Right lung (tissue), 5 donors: ENCODE results near the gene CTSF. TPM values are rescaled to one million over a fixed set of nuclear protein-coding genes. Genes with fewer than 3 reads are reported as not detected.
"Not testable (repeated sequence)": the region's sequence is repeated elsewhere in the genome, so short reads cannot be mapped to it uniquely, and the experiment has no call there.

Experiments
- DNase-seq, 2 donors: peaks; one replicate each; pipeline ENCODE4 v3.0.0-alpha.2; 2013
- polyA plus RNA-seq, 5 donors: library from polyadenylated mRNA; unstranded; fragments of 120-200 nt; gene quantifications; one replicate each; pipeline versions ENCODE4 v1.2.1 to v1.2.3, GENCODE V29; 2013; ENCODE audit warnings: inconsistent platforms in 1 of 5, low replicate concordance in 1 of 5; ENCODE audit not compliant: insufficient read length in 5 of 5, insufficient read depth in 1 of 5

Gene CTSF
- polyA plus RNA-seq, 5 donors, result 33.9 to 54.7 (median 51.8) TPM

DNA sequence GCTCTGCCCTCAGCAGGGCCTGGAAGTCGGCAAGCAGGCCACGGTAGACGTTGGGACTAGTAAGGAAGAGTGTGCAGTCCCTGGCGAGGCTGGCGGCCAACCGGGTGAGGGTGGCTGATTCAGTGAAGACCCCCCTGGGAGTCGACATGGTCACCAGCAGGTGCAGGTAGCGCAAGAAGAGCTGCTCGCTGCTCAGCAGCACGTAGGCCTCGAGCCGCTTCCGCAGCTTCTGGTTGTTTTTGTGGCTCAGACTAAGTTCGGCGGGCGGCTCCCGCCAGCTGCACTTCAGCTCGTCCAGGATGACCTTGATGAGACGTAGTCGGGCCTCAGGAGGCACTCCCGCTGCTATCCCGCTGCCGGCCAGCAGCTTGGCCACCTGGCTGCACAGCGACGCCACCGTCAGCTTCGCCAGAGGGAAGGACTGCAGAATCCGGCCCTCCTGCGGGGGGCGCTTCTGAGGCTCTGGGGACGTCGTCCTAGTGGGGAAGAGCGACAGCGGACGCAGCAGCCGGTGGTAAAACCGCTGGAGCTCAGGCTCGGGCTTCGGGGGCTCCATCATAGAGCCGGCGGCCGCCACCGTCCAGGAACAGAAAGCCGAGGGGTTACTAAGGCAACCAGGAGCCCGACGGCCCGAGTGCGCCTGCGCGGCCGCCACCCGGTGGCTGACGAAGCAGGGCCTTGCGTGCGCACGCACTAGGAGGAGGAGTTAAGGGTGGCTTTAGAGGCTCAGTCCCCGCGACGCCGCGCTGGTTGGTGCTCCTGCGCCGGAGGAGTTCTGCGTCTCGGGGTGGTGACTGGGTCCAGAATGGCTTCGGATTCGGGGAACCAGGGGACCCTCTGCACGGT lies 24.3 kb upstream of the CTSF start, which contains the start of the genes CCDC87 and CCS:
Gene CCDC87 (minus strand): TSS at position 607 of the 846 bp plus-strand sequence. CDS start 48 bp downstream, at position 559.
Gene CCS (plus strand): TSS at position 729 of the 846 bp plus-strand sequence. CDS start 77 bp downstream, at position 806.
- DNase-seq, result peak; percentile 95 to 97

DNA sequence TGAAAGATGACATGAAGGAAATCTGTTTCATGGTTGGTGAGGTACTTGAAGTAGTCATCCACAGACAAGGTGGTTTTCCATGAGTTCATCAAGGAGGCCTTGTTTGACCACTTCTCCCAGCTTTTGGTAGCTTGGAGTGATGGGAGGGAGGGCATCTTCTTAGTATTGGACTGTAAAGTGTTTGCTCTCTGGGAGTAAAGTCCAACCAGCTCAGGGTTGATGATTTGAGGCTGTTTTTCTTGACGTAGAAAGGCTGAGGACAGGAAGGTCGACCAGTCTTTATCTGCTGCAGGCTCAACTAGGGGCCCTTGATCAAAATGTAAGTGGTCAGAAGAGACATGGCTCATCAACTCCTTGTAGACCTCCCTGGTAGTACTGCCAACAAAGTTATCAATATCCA lies 22.8 kb upstream of the CTSF start:
- no peak for DNase-seq

DNA sequence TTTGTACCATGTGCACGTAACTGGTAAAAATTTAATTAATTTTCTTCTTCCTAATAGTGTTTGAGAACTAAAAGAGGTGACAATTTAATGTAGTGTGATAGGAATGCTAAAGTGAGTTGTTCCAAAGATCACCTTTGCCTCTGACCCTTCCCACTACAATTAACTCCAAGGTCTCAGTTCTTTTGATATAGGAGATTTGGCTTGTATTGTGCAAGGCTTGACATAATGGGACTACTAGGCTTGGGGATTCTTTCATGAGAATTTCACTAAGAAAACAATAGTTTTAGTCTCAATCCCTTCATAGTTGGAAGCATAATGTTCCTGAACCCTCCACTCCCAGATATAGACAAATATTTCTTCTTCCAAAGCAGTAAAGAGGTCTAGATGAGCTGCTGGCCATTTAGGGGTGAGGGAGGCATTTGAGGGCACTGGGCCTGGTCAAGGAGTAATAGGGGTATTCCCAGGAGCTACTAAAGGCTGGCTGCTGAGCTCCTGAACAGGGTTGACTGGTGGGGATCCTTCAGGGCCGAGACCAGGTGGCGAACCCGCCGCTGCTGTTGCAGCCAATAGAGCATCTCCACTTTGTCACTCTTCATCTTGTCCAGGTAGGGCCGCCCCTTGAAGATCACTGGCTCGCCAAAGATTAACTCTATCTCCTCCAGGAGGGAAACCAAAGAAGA lies 21.7 kb upstream of the CTSF start:
- DNase-seq, result no peak

DNA sequence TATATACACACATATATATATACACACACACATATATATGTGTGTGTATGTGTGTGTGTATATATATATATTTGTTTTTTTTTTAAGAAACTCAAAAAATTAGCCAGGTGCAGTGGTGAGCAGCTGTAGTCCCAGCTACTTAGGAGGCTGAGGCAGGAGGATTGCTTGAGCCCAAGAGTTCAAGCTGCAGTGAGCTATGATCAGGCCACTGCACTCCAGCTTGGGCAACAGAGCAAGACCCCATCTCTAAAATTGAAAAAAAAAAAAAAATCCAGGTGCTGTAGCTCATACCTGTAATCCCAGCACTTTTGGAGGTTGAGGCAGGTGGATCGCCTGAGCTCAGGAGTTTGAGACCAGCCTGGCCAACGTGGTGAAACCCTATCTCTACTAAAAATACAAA lies 20.9 kb upstream of the CTSF start:
- DNase-seq, result not testable (repeated sequence)

- DNase-seq, result no peak
Observed at GRCh38 chr11:66586136-66586535, 17.7 kb upstream of the CTSF start.

DNA sequence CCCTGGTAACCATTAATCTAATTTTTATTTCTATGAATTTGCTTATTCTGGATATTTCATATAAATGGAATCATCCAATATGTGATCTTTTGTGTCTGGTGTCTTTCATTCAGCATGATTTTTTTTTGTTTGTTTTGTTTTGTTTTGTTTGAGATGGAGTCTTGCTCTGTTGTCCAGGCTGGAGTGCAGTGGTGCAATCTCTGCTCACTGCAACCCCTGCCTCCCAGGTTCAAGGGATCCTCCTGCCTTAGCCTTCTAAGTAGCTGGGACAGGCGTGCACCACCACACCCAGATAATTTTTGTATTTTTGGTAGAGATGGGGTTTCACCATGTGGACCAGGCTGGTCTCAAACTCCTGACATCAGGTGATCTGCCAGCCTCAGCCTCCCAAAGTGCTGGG lies 17.0 kb upstream of the CTSF start:
- not testable (repeated sequence) for DNase-seq

- DNase-seq, result not testable (repeated sequence)
Observed at GRCh38 chr11:66582565-66583147, 14.2 kb upstream of the CTSF start.

DNA sequence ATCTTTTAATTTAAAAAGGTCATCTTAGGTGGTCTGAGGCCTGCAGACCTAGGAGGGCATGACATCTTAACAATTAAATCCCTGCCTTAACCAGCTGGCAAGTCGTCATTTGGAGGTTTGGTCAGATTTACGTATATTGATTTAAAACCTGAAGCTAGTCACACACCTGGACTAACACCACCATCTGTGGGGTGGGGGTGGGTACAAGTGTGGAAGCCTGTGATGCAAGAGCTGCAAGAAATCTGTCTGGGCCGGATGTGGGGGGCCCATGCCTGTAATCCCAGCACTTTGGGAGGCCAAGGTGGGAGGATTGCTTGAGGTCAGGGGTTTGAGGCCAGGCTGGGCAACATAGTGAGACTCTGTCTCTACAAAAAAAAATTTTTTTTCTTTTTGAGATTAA lies 12.9 kb upstream of the CTSF start:
- DNase-seq, result no peak

DNA sequence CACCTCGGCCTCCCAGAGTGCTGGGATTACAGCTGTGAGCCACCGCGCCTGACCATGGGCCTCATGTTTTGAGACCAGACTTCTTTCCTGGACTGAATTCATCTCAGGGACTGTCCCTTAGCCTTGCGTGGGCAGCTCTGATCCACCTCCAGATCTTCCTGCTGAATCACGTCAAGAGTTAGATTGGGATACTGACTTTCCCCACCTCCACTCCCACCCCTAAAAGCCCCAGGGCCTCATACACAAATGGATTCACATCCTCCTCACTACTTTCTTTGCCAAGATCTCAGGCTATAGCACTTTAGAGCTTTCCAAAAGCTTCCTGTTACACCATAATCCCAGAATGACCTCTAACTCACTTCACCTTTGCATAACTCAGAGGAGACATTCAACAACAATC lies 12.4 kb upstream of the CTSF start:
- no peak for DNase-seq

- peak; percentile 40 to 57 for DNase-seq
Observed at GRCh38 chr11:66579017-66579606, 10.7 kb upstream of the CTSF start.

DNA sequence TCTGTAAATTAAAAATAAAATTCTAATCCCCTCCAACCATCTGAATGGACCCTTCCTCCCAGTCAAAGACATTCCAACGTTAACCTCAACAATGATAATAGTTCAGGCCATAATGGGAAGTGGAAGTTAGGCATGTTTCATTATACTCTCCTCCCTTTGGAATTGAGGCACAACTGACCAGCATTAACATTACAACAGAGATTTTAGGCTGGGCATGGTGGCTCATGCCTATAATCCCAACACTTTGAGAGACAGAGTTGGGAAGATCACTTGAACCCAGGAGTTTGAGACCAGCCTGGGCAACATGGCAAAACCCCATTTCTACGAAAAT lies 2.4 kb upstream of the CTSF start:
- DNase-seq, result no peak

GRCh38 chr11:66570079-66570849 lies 1.9 kb upstream of the CTSF start:
- no peak for DNase-seq

GRCh38 chr11:66569076-66569475 lies 670 bp upstream of the CTSF start:
- no peak for DNase-seq

DNA sequence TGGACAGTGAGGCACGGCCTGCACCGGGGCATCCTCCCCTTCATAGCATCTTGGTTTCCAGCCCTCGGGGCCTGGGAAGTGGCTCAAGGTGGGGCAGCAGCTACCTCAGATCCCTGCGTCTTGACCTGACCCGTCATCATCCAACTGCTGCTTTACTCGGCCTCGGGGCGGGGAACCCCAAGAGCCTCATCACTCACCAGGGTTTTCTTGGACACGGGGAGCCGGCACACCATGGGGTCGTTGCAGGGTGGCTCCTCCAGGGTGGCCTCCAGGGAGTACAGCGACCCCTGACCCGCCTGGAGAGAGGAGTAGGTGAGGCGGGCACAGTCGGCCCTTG lies 651 bp downstream of the CTSF start:
- DNase-seq, result no peak

DNA sequence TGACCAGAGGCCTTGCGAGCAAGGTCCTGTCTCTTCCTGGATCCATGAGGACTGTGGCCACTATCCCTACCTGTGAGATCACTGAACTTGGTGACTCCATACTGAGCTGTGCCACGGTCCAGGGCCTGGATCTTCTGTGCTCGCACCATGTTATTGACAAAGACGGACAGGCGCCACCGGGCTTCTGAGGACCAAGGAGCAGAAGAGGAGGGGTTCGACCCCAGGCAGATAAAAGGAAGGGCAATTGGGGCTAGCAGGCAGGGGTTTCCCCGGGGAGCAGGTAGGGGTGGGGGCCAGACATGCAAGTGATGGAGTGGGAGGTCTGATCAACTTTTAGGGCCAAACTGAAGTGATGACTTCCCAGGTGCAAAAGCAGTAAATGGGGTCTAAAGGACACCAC lies 2.2 kb downstream of the CTSF start:
- DNase-seq, result no peak

GRCh38 chr11:66564984-66565383 lies 3.4 kb downstream of the CTSF start:
- no peak for DNase-seq

DNA sequence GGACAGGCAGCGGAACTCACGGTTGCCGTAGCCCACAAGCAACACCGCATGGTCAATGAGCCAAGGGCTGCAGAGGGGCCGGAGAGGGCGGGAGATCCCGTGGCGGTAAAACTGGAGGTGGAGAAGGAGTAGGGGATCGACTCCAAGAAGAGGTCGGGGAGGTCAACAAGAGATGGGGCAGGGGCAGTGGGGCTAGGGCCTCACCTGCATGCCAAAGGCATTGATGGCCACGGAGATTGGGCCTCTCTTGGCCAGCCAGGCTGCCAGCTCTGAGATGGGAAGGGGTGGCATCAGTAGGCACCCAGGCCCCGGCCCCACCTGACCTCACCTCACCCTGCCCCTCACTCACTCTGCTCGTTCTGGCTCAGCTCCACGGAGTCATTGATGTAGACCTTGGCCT lies 3.9 kb downstream of the CTSF start:
- DNase-seq, result no peak

GRCh38 chr11:66563832-66564231 lies 4.6 kb downstream of the CTSF start:
- no peak for DNase-seq

DNA sequence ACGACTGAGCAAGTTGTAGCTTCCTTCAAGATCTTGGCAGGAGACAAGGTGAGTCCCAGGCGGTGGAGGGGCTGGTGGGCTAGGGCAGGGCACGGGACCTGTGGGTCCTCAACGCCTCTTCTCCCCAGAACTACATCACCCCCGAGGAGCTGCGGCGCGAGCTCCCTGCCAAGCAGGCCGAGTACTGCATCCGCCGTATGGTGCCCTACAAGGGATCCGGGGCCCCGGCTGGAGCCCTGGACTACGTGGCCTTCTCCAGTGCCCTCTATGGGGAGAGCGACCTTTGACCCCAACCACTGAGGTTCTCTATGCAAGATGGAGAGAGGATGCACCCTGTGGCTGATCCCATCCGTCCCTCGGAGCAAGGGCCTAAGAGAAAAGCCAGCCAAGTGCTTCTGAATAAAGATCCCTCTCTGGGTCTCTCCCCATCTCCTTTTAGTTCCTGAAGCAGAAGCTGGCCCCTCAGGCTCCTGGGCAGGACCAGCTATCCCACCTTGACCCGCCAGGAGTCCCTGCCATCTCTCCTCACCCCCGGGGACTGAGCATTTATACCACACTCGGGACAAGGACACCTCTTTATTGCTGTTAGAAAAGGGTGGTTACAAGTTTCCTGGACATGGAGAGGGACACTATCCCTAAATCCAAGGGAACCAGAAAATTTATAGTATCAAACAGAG lies 5.4 kb downstream of the CTSF start:
- no peak for DNase-seq

DNA sequence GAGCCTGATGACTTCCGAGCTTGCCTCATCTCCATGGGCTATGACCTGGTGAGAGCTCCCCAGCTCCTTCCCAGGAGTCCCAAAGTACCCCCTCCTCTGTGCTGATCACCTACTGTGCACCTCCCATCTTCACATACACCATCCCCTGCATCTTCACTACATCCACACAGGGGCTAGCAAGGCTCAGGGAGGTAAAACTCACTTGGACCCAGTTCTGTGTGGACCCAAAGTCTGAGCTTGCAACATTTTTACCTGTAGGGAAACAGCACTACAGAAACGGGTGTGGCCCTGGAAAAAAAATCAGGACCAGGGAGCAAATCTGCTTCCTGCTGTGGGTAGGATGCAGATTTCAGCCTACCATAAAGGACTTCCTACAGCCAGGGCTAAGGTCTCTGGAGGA lies 6.1 kb downstream of the CTSF start:
- DNase-seq, result no peak

GRCh38 chr11:66561975-66562248 lies 6.5 kb downstream of the CTSF start:
- DNase-seq, result no peak
